GM12875 (cell line): ENCODE measurements around the gene SMARCB1.

Experiments
- H3K4me3 ChIP-seq: one replicate; pipeline ENCODE4 v1.5.1; 2011; ENCODE audit warnings: low read depth, low read length, control low read depth
- CTCF ChIP-seq: IDR thresholded peaks from 2 replicates; pipeline ENCODE4 v1.5.1; 2011; ENCODE audit warnings: low read depth, mild to moderate bottlenecking, control low read depth, inconsistent platforms, low read length, moderate library complexity, borderline replicate concordance; ENCODE audit not compliant: insufficient read depth

Gene SMARCB1

GRCh38 chr22:23831781-23832180 is 45.0 kb downstream of the SMARCB1 start:
- TF ChIP-seq CTCF: no peak
- no peak overlapping the region for H3K4me3 ChIP-seq

- TF ChIP-seq CTCF: no peak
- no peak overlapping the region for H3K4me3 ChIP-seq
These were observed 45.7 kb downstream of the SMARCB1 start for GRCh38 chr22:23832226-23833016.

- no peak overlapping the region for H3K4me3 ChIP-seq
- TF ChIP-seq CTCF: no peak
These were observed 46.4 kb downstream of the SMARCB1 start for GRCh38 chr22:23833017-23833751.

GRCh38 chr22:23833911-23834317 is 47.1 kb downstream of the SMARCB1 start:
- no peak for TF ChIP-seq CTCF
- no peak overlapping the region for H3K4me3 ChIP-seq

- TF ChIP-seq CTCF: no peak
- no peak overlapping the region for H3K4me3 ChIP-seq
These were observed 47.6 kb downstream of the SMARCB1 start for GRCh38 chr22:23834406-23834792.

GRCh38 chr22:23834793-23835483 is 48.2 kb downstream of the SMARCB1 start:
- no peak overlapping the region for H3K4me3 ChIP-seq
- TF ChIP-seq CTCF: no peak
